Mucosa of descending colon (tissue), 3 donors: ENCODE measurements around the gene GRM8. TPM values are rescaled to one million over a fixed set of nuclear protein-coding genes. Genes with fewer than 3 reads are reported as not detected.
"Not testable (repeated sequence)": the region's sequence is repeated elsewhere in the genome, so short reads cannot be mapped to it uniquely, and the experiment has no call there.

Experiments
- ATAC-seq: fragments of 200-7000 bp; cut with Tn5 transposase; one replicate; pipeline ENCODE4 v1.9.1; 2020; ENCODE audit warnings: mild to moderate bottlenecking, moderate library complexity
- DNase-seq, 3 donors: peaks; one replicate each; pipeline ENCODE4 v3.0.0-alpha.2; 2020
- H3K36me3 ChIP-seq: fragments of 200-600 bp; one replicate; pipeline ENCODE4 v1.8.0; 2021; ENCODE audit warnings: low read depth, mild to moderate bottlenecking
- H3K4me1 ChIP-seq: fragments of 200-600 bp; one replicate; pipeline ENCODE4 v1.8.0; 2021; ENCODE audit warnings: low read depth, mild to moderate bottlenecking
- H3K4me3 ChIP-seq: fragments of 200-600 bp; one replicate; pipeline ENCODE4 v1.8.0; 2021; ENCODE audit warnings: mild to moderate bottlenecking
- H3K9me3 ChIP-seq: fragments of 200-600 bp; one replicate; pipeline ENCODE4 v1.8.0; 2021; ENCODE audit warnings: mild to moderate bottlenecking
- CTCF ChIP-seq: fragments of 200-600 bp; IDR thresholded peaks from one replicate; pipeline ENCODE4 v1.8.0; 2022; ENCODE audit warnings: antibody characterized with exemption, mild to moderate bottlenecking
- intact Hi-C, 2 donors: fragments of 100-400 bp; cut with DNase I in 1 of 2; cut with micrococcal nuclease in 1 of 2; formaldehyde crosslinking; loops; one replicate each; pipeline versions ENCODE4 v1.11.0 to v1.11.1; 2022; cut with DNase I, micrococcal nuclease
- total RNA-seq, 3 donors: library from RNA; stranded (reverse); fragmentation: NEBNext Ultra II Directional in 2 of 3; extraction: Animal tissue kit (Norgen Biotek cat#: 25700) in 2 of 3; gene quantifications; one replicate each; pipeline versions ENCODE4 v1.2.1 to v1.2.4, GENCODE V29; 2021 to 2023
- donor health status: DM: no; HTN: no; CAD: no; lungs with moderate emphysema.
- donor health status: DM: no; HTN: no; CAD: no.
- donor health status: DM: no; HTN: yes; CAD: no.

GRM8 gene
- total RNA-seq, 3 donors from 2014 or later = 0.41 to 9.2 (median 4.4) TPM

GRCh38 chr7:126690104-126690503 is 562.6 kb downstream of the GRM8 start:
- H3K4me1 ChIP-seq = no peaks in the 10 kb centered on the region
- no peaks in the 10 kb centered on the region for H3K9me3 ChIP-seq
- intact Hi-C loops = no loop called here
- H3K36me3 ChIP-seq = no peaks in the 10 kb centered on the region
- TF ChIP-seq CTCF = no peak
- ATAC-seq = no peak
- H3K4me3 ChIP-seq = no peak overlapping the region
- peak in 1 of 3 donors; percentile 33 for DNase-seq

GRCh38 chr7:126689037-126689436 is 563.7 kb downstream of the GRM8 start:
- intact Hi-C loops = no loop called here
- H3K9me3 ChIP-seq = no peaks in the 10 kb centered on the region
- no peak for DNase-seq
- no peak for TF ChIP-seq CTCF
- no peaks in the 10 kb centered on the region for H3K36me3 ChIP-seq
- no peaks in the 10 kb centered on the region for H3K4me1 ChIP-seq
- no peak for ATAC-seq
- H3K4me3 ChIP-seq = no peak overlapping the region

- peak in 1 of 3 donors; percentile 31 for DNase-seq
- Histone ChIP-seq H3K4me1 (no peaks in the 10 kb centered on the region), H3K36me3 (no peaks in the 10 kb centered on the region), H3K4me3 (no peak overlapping the region), H3K9me3 (no peaks in the 10 kb centered on the region)
- TF ChIP-seq CTCF = no peak
- intact Hi-C loops = no loop called here
- no peak for ATAC-seq
Measured at GRCh38 chr7:126686474-126686873, 566.3 kb downstream of the GRM8 start.

GRCh38 chr7:126685596-126685995 is 567.1 kb downstream of the GRM8 start:
- intact Hi-C loops = no loop called here
- DNase-seq = no peak
- Histone ChIP-seq H3K4me1 (no peaks in the 10 kb centered on the region), H3K4me3 (no peak overlapping the region), H3K36me3 (no peaks in the 10 kb centered on the region), H3K9me3 (no peaks in the 10 kb centered on the region)
- ATAC-seq = peak; percentile 15
- no peak for TF ChIP-seq CTCF

- Histone ChIP-seq H3K4me3 (no peak overlapping the region), H3K9me3 (no peaks in the 10 kb centered on the region), H3K36me3 (no peaks in the 10 kb centered on the region), H3K4me1 (no peaks in the 10 kb centered on the region)
- peak; percentile 12 for ATAC-seq
- intact Hi-C loops = no loop called here
- TF ChIP-seq CTCF = no peak
- DNase-seq = no peak
Measured at GRCh38 chr7:126685018-126685573, 567.6 kb downstream of the GRM8 start.

- DNase-seq = no peak
- Histone ChIP-seq H3K36me3 (no peaks in the 10 kb centered on the region), H3K9me3 (no peaks in the 10 kb centered on the region), H3K4me1 (no peaks in the 10 kb centered on the region), H3K4me3 (no peak overlapping the region)
- TF ChIP-seq CTCF = no peak
- intact Hi-C loops = no loop called here
- ATAC-seq = no peak
Measured at GRCh38 chr7:126682176-126682575, 570.6 kb downstream of the GRM8 start.

GRCh38 chr7:126668762-126669161 is 584.0 kb downstream of the GRM8 start:
- DNase-seq, H3K4me3 ChIP-seq, H3K9me3 ChIP-seq, ATAC-seq, H3K36me3 ChIP-seq, intact Hi-C loops, H3K4me1 ChIP-seq: not testable (repeated sequence)
